ENCODE measurements around the gene CORT. TPM values are rescaled to one million over a fixed set of nuclear protein-coding genes. Genes with fewer than 3 reads are reported as not detected.
"Not testable (repeated sequence)": the region's sequence is repeated elsewhere in the genome, so short reads cannot be mapped to it uniquely, and the experiment has no call there.

Gene CORT
- total RNA-seq, 2 experiments from 2014 or later: 0.29 to 0.47 TPM

GRCh38 chr1:10467078-10467477, 17.2 kb downstream of the CORT start:
- Mint-ChIP-seq H3K27ac (no peak overlapping the region), H3K27me3 (ENCODE audit: low read depth) (no peaks in the 10 kb centered on the region), H3K36me3 (ENCODE audit: low read depth) (peaks cover 24% of the 10 kb centered on the region), H3K4me1 (ENCODE audit: low read depth) (peaks cover 7% of the 10 kb centered on the region), H3K4me3 (no peak overlapping the region), H3K9me3 (no peaks in the 10 kb centered on the region)
- intact Hi-C loops (cut with micrococcal nuclease): no loop called here
- CTCF ChIA-PET: interaction anchor here (0.7 to 1.6 kb wide), 2 partner anchors 28 to 103 kb away, joined by 3 to 6 read pairs; no protein-coding TSS in a partner anchor
- no peak for DNase-seq

GRCh38 chr1:10470043-10470442, 20.2 kb downstream of the CORT start:
- H3K27me3 Mint-ChIP-seq (ENCODE audit: low read depth): no peaks in the 10 kb centered on the region
- peaks cover 10% of the 10 kb centered on the region for H3K36me3 Mint-ChIP-seq (ENCODE audit: low read depth)
- CTCF ChIA-PET: no interaction called here
- H3K4me3 Mint-ChIP-seq: no peak overlapping the region
- no peak for DNase-seq
- H3K27ac Mint-ChIP-seq: no peak overlapping the region
- H3K4me1 Mint-ChIP-seq (ENCODE audit: low read depth): peaks cover 23% of the 10 kb centered on the region
- no peaks in the 10 kb centered on the region for H3K9me3 Mint-ChIP-seq
- intact Hi-C loops (cut with micrococcal nuclease): loop anchor here (5.0 kb wide), 1 partner anchor 542 kb away; the partner anchor contains the start of gene TARDBP

GRCh38 chr1:10471411-10472219, 21.8 kb downstream of the CORT start:
- Mint-ChIP-seq H3K27me3 (ENCODE audit: low read depth) (no peaks in the 10 kb centered on the region), H3K27ac (peak overlapping the region; percentile 84), H3K36me3 (ENCODE audit: low read depth) (peaks cover 14% of the 10 kb centered on the region), H3K9me3 (no peaks in the 10 kb centered on the region), H3K4me3 (peak overlapping the region; percentile 90), H3K4me1 (ENCODE audit: low read depth) (peaks cover 36% of the 10 kb centered on the region)
- intact Hi-C loops (cut with micrococcal nuclease): loop anchor here (1.0 to 5.0 kb wide), 2 partner anchors 41 to 541 kb away; partner anchors contain the start of genes CENPS and TARDBP
- CTCF ChIA-PET: no interaction called here
- peak; percentile 11 for DNase-seq

GRCh38 chr1:10472220-10473144, 22.7 kb downstream of the CORT start, which contains the start of gene DFFA:
Gene DFFA, minus strand, starts transcription at chr1:10472529. Its CDS starts 71 bp downstream, at chr1:10472458.
- intact Hi-C loops (cut with micrococcal nuclease): loop anchor here (1.0 to 5.0 kb wide), 2 partner anchors 42 to 540 kb away; partner anchors contain the start of genes CENPS and TARDBP
- CTCF ChIA-PET: interaction anchor here (0.6 kb wide), 1 partner anchor 21 kb away, joined by 5 read pairs; no protein-coding TSS in a partner anchor
- Mint-ChIP-seq H3K27me3 (ENCODE audit: low read depth) (no peaks in the 10 kb centered on the region), H3K27ac (peak within 1 kb of the TSS; percentile 84), H3K36me3 (ENCODE audit: low read depth) (peaks cover 11% of the 10 kb centered on the region), H3K9me3 (no peaks in the 10 kb centered on the region), H3K4me1 (ENCODE audit: low read depth) (peaks cover 38% of the 10 kb centered on the region), H3K4me3 (peak within 1 kb of the TSS; percentile 90)
- peak; percentile 97 for DNase-seq

- H3K9me3 Mint-ChIP-seq: no peaks in the 10 kb centered on the region
- no peak for DNase-seq
- H3K27me3 Mint-ChIP-seq (ENCODE audit: low read depth): no peaks in the 10 kb centered on the region
- H3K4me1 Mint-ChIP-seq (ENCODE audit: low read depth): peaks cover 38% of the 10 kb centered on the region
- H3K4me3 Mint-ChIP-seq: peak overlapping the region; percentile 90
- intact Hi-C loops (cut with micrococcal nuclease): loop anchor here (5.0 kb wide), 1 partner anchor 539 kb away; the partner anchor contains the start of gene TARDBP
- peak overlapping the region; percentile 59 for H3K27ac Mint-ChIP-seq
- CTCF ChIA-PET: interaction anchor here (0.6 kb wide), 1 partner anchor 21 kb away, joined by 5 read pairs; no protein-coding TSS in a partner anchor
- peaks cover 8% of the 10 kb centered on the region for H3K36me3 Mint-ChIP-seq (ENCODE audit: low read depth)
These were observed 23.4 kb downstream of the CORT start for GRCh38 chr1:10473145-10473765.

GRCh38 chr1:10474309-10474612, 24.4 kb downstream of the CORT start:
- H3K9me3 Mint-ChIP-seq; H3K27me3 Mint-ChIP-seq (ENCODE audit: low read depth); DNase-seq; CTCF ChIA-PET; H3K36me3 Mint-ChIP-seq (ENCODE audit: low read depth): not testable (repeated sequence)
- intact Hi-C loops (cut with micrococcal nuclease): loop anchor here (1.0 to 5.0 kb wide), 5 partner anchors 21 to 563 kb away; partner anchors contain the start of genes CTNNBIP1, PGD and TARDBP
- Mint-ChIP-seq H3K27ac (peak overlapping the region; percentile 82), H3K4me3 (peak overlapping the region; percentile 97), H3K4me1 (ENCODE audit: low read depth) (peaks cover 40% of the 10 kb centered on the region)

GRCh38 chr1:10474613-10475507, 25.0 kb downstream of the CORT start, which contains the start of gene PEX14:
Gene PEX14, plus strand, starts transcription at chr1:10474950. Its CDS starts 17 bp downstream, at chr1:10474967.
- peak within 1 kb of the TSS; percentile 97 for H3K4me3 Mint-ChIP-seq
- H3K4me1 Mint-ChIP-seq (ENCODE audit: low read depth): peaks cover 42% of the 10 kb centered on the region
- CTCF ChIA-PET: interaction anchor here (0.5 to 1.1 kb wide), 2 partner anchors 20 to 469 kb away, joined by 4 read pairs; no protein-coding TSS in a partner anchor
- DNase-seq: peak; percentile 95
- intact Hi-C loops (cut with micrococcal nuclease): loop anchor here (1.0 to 5.0 kb wide), 5 partner anchors 20 to 564 kb away; partner anchors contain the start of genes CTNNBIP1, PGD and TARDBP
- peak within 1 kb of the TSS; percentile 89 for H3K27ac Mint-ChIP-seq
- H3K9me3 Mint-ChIP-seq: no peaks in the 10 kb centered on the region
- peaks cover 4% of the 10 kb centered on the region for H3K36me3 Mint-ChIP-seq (ENCODE audit: low read depth)
- H3K27me3 Mint-ChIP-seq (ENCODE audit: low read depth): no peaks in the 10 kb centered on the region

- Mint-ChIP-seq H3K27me3 (ENCODE audit: low read depth) (no peaks in the 10 kb centered on the region), H3K4me1 (ENCODE audit: low read depth) (peaks cover 42% of the 10 kb centered on the region), H3K4me3 (peak overlapping the region; percentile 97), H3K27ac (peak overlapping the region; percentile 89), H3K9me3 (no peaks in the 10 kb centered on the region), H3K36me3 (ENCODE audit: low read depth) (peaks cover 4% of the 10 kb centered on the region)
- intact Hi-C loops (cut with micrococcal nuclease): loop anchor here (2.0 kb wide), 2 partner anchors 77 to 565 kb away; partner anchors contain the start of genes CTNNBIP1 and PGD
- CTCF ChIA-PET: interaction anchor here (0.5 to 1.1 kb wide), 2 partner anchors 19 to 468 kb away, joined by 4 read pairs; no protein-coding TSS in a partner anchor
- no peak for DNase-seq
These were observed 25.7 kb downstream of the CORT start for GRCh38 chr1:10475510-10475909.

GRCh38 chr1:10479296-10479695, 29.5 kb downstream of the CORT start:
- Mint-ChIP-seq H3K27me3 (ENCODE audit: low read depth) (no peaks in the 10 kb centered on the region), H3K27ac (no peak overlapping the region), H3K36me3 (ENCODE audit: low read depth) (peaks cover 4% of the 10 kb centered on the region), H3K9me3 (no peaks in the 10 kb centered on the region), H3K4me3 (no peak overlapping the region), H3K4me1 (ENCODE audit: low read depth) (peaks cover 26% of the 10 kb centered on the region)
- DNase-seq: no peak
- CTCF ChIA-PET: no interaction called here
- intact Hi-C loops (cut with micrococcal nuclease): no loop called here

GRCh38 chr1:10480614-10481013, 30.8 kb downstream of the CORT start:
- intact Hi-C loops (cut with micrococcal nuclease): no loop called here
- no peak for DNase-seq
- H3K9me3 Mint-ChIP-seq: no peaks in the 10 kb centered on the region
- peaks cover 2% of the 10 kb centered on the region for H3K36me3 Mint-ChIP-seq (ENCODE audit: low read depth)
- H3K4me3 Mint-ChIP-seq: no peak overlapping the region
- H3K27ac Mint-ChIP-seq: no peak overlapping the region
- peaks cover 19% of the 10 kb centered on the region for H3K4me1 Mint-ChIP-seq (ENCODE audit: low read depth)
- H3K27me3 Mint-ChIP-seq (ENCODE audit: low read depth): no peaks in the 10 kb centered on the region
- CTCF ChIA-PET: no interaction called here

GRCh38 chr1:10484521-10484920, 34.7 kb downstream of the CORT start:
- Mint-ChIP-seq H3K9me3 (no peaks in the 10 kb centered on the region), H3K27ac (no peak overlapping the region), H3K27me3 (ENCODE audit: low read depth) (no peaks in the 10 kb centered on the region), H3K4me3 (no peak overlapping the region), H3K4me1 (ENCODE audit: low read depth) (peaks cover 7% of the 10 kb centered on the region), H3K36me3 (ENCODE audit: low read depth) (peaks cover 10% of the 10 kb centered on the region)
- DNase-seq: no peak
- intact Hi-C loops (cut with micrococcal nuclease): no loop called here
- CTCF ChIA-PET: no interaction called here

Data from activated naive CD4-positive, alpha-beta T cell treated with anti-CD3 and anti-CD28 coated beads for 36 hours (primary cell).